Measurements from ENCODE around the gene CRB1. TPM values are rescaled to one million over a fixed set of nuclear protein-coding genes. Genes with fewer than 3 reads are reported as not detected.

The CRB1 gene
- total RNA-seq, 1 donor from 2014 or later: 0.39 TPM

Small RNAs within 50 kb of the gene (small RNA-seq; reads per million reads assigned to genes)
- gene MRPS21P3 (ENCODE audit: low replicate concordance): not detected

Other genes starting within 250 kb of the CRB1 start
- gene F13B, start 201.0 kb upstream of the CRB1 start, total RNA-seq: not detected
- gene ASPM, start 121.6 kb upstream of the CRB1 start, total RNA-seq: 16.6 TPM
- 20.7 TPM for gene ZBTB41, start 67.0 kb upstream of the CRB1 start, total RNA-seq

All from skin of body (tissue), 2 donors.